Medulla oblongata (tissue), 1 donor: ENCODE measurements around the gene PUM1.

Source experiments
- DNase-seq: peaks from one replicate; pipeline ENCODE4 v3.0.0-alpha.2; 2015; ENCODE audit errors: extremely low spot score

PUM1 gene

DNA sequence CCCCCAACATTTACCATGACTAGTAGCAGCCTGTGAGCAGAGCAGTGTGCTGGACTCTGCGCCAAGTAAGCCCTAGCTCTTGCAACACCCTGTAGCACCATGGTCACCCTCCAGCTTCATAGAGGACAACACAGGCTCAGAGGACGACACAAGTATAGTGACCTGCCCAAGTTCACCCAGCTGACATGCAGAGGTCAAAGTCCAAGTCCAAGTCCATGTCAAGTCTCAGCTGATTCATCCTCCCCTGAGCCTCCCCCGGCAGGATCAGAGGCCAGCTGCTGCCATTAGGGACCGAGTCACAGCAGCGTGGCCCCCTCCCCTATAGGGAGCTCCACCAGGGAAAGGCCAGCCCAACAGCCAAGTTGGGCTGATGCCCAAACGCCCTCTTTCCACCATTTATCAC is 172.8 kb downstream of the PUM1 start:
- DNase-seq, result no peak

DNA sequence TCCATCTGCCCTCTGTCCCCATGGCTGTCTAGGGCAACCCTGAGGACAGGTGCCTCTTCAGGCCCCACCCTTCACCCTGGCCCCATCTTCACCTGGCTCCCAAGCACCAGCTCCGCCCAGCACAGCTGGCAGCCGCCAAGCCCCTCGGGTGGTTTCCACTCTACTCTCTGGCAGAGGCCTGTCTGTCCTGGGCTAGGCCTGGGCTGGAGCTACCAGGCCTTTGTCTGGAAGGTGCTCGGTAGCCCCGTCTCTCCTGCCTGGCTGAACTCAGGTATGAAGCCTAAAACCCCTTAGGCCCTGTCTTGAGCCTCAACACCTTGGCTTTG is 174.3 kb downstream of the PUM1 start:
- no peak for DNase-seq

DNA sequence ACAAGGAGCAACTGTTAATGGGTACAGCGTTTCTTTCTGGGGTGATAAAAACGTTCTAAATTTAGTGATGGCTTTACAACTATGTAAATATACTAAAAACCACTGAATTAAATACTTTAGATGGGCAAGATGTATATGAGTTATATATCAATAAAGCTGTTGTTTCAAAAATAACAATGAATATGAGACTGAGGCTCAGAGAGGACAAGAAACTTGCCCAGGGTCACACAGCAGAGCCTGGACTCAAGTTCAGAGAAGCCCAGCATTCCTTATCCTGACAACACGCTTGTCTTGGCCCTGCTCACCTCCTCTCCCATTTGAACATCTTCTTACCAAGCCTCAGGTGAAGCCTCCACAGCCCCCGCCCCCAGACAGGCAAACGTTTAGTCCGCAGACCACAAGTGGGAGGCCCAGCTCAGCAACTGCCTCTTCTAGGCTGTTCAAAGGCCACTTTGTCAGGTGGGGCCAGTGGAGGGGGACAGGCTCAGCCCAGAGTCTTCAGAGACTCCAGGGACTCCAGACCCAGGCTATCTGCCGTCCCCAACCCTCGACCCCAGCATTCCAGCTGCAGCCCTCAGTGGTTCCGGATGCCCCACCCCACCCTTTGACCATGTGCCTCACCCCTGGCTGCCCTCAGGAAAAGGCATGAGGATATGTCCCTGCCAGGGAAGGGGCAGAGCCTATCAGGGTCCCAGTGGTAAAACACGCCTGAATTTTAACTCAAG is 174.9 kb downstream of the PUM1 start:
- DNase-seq, result no peak

DNA sequence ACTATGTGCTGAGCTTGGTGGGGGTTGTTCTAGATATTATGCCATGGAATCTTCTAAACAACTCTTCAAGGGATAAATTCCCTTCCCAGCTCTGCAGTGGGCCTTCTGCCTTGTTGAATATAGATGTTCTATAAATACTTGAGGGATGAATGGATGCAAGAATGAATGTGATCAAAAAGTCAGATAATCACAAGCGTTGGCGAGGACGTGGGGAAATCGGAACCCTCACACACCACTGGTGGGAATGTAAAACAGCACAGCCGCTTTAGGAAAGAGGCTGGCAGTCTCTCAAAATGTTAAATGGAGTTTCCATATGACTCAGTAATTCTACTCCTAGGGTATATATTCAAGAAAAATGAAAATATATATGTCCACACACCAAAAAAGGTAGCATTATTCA is 176.0 kb downstream of the PUM1 start:
- DNase-seq, result no peak

DNA sequence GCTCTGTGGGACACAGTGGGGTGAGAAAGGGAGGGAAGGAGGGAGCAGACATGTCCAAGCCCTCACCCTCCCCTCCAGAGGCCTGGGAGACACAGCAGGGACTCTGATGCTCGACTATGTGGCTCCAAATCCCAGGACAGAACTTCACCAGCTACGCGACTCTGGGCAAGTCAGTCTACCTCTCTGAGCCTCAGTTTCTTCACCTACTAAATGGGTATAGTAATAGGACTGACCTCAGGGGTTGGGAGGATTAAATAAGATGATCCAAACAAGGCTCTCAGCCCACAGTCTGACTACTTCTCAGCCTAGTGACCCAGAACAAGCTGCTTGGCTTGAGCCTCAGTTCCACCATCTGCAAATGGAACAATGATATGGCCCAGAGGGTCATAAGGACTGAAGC is 176.5 kb downstream of the PUM1 start:
- DNase-seq, result no peak

DNA sequence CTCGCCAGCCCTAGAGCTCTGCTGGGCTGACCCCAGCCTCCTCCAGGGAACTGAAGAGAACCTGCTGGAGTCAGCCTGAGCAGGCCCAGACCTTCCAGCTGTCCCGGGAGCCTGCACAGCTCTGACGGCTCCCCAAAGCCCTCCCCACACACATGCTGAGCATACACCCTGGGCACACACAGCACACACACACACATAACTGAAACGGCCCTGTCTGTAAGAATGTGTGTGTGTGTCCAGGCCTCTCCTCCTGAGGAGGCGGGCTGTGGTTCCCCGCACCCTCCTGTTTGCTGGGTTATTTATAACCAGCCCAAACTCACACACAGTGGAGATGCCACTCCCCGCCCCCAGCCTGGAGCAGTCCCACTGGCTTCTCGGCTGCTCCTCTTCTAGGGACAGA is 177.1 kb downstream of the PUM1 start:
- DNase-seq, result peak; percentile 59

DNA sequence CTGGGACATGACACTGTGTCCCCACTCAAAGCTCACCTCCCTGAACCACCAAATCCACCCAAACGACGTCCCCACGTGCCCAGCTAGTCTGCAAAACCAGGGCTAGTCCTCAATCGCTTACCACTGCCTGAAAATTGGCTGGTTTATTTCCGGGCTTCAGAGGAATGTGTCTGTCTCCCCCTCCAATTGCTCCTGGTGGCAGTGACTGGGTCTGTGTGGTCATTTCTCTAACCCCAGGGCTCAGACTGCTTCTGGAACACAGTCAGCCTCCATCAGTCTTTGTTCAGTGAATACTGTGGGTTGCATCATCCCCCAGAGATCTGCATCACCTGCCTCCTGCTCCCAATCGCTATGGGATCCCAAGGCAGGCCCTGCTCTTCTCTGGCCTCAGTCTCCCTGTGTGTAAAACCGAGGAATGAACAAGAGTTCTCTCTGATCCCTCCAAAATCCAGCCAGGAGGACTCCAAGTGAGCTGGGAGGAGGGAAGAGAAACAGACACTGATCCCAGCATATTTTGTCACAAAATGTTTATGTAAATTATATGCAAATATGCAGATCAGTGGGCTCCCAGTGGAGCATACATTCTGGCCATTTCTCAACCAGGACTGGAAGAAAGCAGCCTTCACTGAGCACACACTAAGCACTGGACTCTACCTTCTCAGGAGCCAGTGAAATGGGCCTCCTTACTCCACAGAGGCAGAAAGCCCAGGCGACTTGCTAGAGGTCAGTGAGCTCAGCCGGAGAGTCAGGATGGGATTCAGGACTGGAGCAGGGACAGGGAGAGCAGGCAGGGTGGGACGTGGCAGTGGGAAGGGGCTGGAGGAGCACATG is 177.8 kb downstream of the PUM1 start:
- DNase-seq, result no peak

DNA sequence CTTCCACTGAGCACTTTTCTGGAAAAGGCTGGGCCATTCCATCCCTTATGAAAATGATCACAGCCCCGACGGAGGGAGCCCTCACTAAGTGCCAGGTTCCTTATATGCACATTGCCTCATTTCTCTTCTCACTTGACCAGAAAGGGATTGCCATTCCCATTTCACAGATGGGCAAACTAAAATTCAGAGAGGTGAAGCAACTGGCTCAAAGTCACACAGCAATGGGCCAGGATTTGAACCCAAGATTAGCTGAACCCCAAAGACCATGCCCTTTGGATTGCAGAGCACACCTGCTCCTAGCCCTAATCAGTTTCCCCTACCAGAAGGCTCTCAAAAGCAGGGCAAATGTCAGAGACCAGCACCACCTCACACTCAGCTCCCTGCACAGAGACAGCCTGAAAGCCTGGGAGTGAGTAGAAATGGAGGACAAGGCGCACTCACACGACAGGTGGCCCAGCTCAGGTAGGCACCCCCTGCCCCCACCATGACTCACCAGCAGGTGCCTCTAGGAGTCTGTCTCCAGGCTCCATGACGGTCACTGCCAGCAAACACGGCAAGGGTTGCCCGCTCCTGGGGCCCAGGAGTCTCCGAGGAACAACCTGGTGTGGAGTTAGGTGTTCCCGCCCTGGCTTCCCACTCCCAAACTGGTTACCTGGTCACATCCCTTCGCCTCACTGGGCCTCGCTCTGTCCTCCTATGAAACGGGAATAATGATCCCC is 178.6 kb downstream of the PUM1 start:
- no peak for DNase-seq

DNA sequence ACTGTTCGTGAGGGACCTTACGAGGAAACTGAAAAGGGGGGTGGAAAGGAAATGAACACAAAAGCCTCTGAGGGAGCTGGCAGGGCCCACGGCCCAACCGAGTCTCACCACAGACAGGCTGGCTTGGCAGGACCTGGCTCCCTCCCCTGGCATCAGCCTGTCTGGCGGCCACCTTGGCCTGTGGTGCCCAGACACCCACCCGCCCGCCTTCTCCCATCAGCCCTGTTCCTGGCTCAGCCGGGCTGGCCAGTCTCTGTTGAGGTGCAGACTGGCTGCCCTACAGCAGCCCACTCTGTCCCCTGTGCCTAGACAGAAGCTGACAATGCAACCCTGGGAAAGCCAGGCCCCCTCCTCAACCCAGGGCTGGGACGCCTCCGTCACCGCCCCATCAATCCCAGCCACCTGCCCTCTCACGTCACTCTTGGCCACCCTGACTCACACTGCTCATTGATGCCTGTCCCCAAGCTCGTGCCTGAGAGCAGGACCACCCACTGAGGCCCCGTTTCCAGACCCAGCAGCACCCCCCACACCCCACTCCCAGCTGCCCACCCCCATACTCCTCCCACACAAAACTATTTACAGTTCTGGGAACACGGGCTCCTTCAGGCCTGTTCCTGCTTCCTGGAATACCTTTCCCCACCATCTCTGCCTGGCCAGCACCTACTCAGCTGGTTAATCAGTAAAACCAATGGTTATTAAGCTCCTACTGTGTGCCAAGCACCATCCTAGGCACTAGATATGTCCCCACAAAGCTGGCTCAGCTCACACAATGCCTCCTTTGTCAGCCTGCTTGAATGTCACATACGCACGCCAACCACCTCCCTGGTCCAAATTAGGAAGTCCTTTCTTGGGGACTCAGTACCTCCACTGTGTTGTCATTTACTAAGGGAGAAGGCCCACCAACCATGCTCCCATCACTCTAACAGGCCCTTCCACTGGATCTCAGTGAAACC is 179.7 kb downstream of the PUM1 start:
- peak; percentile 73 for DNase-seq

DNA sequence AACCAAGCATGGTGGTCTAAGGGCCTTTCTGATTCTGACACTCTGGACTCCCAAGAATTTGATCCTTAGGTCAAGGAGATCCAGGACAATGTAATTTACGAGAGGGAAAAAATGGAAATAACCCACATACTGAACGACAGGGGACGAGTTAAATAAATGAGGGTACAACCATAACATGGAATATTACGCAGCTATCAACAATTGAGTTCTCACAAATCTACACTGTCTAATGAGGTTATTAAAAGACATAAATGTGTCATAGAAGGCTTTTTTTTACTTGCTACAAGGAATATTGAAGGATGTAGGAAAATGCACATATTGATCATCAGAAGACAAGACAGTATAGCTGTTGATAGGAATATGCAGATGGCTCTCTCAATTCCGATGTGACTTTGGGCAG is 180.8 kb downstream of the PUM1 start:
- no peak for DNase-seq

DNA sequence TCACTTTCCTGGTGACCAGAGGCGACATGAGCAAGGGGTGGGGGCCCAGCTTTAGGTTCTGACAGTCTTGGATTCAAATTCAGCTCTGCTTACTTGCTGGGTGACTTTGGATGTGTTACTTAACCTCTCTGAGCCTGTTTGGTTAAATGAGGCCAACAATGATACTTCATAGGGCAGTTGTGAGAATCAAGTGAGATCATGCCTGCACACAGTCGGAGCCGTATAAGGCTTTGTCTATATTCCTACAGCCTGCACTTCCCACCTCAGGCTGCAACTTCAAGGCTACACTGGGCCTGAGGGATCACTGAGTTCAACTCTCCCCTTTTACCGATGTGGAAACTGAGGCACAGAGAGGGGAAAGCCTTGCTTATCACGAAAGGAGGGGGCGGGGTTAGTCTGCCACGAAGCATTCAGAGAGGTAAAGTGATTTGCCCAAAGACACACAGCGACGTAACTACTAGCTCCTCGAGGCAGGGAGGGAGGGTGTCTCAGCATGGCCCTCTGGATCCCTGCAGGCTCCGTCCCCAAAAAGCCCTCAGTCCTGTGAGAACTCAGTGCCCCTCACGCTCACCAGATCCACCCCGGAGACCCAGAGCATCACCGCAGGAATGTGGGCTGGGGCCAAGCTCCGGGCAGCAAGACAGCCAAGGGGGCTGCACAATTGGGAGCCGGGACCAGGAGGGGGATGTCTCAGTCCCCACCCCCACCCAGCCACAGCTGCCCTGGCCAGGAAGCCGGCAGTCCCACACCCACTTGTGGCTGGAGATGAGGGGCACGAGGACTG is 181.9 kb downstream of the PUM1 start:
- peak; percentile 76 for DNase-seq

DNA sequence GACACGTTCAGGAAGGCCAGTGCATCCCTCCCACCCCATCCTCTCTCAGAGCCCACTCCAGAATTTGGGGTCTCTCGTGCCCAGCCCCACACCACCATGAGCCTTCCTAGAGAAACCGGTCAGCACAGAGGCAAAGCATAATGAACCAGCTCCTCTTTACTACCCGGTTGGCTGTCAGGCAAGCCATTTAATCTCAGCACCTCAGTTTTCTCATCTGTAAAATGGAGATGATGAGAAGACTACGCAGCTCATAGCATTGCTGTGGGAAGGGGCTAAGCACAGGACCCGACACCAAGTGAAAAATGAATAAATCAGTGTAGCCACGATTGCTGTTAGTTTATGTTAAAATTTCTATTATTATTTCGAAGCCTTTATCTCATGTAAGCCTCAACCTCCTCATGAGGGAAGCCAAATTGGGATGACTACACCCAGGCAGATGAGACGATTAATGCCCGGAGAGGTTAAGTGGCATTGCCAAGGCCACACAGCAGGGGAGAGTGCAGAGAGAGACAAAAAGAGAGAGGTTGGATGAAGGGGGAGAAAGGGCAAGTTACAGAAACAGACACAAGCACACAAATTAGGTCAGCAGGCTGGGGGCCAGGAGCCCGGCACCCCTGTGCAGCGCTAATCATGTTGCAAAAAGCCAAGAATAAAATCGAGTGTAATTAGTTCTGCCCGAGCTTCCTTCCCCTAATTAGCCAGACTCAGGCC is 182.7 kb downstream of the PUM1 start:
- DNase-seq, result peak; percentile 60
